22Rv1 (cell line): Measurements from ENCODE around the gene PLEKHM3.

Source experiments
- ZFX ChIP-seq: fragments of 450-650 bp; IDR thresholded peaks from 2 replicates; pipeline ENCODE4 v1.6.1; 2017; ENCODE audit warnings: antibody characterized with exemption, borderline replicate concordance
- TF ChIP-seq, protein P1 (sequence below): fragments of 450-650 bp; IDR thresholded peaks from 2 replicates; pipeline ENCODE4 v1.5.1; 2017; ENCODE audit warnings: mild to moderate bottlenecking

- TF ChIP-seq, protein P1, sequence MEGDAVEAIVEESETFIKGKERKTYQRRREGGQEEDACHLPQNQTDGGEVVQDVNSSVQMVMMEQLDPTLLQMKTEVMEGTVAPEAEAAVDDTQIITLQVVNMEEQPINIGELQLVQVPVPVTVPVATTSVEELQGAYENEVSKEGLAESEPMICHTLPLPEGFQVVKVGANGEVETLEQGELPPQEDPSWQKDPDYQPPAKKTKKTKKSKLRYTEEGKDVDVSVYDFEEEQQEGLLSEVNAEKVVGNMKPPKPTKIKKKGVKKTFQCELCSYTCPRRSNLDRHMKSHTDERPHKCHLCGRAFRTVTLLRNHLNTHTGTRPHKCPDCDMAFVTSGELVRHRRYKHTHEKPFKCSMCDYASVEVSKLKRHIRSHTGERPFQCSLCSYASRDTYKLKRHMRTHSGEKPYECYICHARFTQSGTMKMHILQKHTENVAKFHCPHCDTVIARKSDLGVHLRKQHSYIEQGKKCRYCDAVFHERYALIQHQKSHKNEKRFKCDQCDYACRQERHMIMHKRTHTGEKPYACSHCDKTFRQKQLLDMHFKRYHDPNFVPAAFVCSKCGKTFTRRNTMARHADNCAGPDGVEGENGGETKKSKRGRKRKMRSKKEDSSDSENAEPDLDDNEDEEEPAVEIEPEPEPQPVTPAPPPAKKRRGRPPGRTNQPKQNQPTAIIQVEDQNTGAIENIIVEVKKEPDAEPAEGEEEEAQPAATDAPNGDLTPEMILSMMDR, result no peak
- TF ChIP-seq ZFX, result no peak
Measured at GRCh38 chr2:207828361-207829057, 196.8 kb downstream of the PLEKHM3 start.
